Stimulated activated CD4-positive, alpha-beta T cell treated with anti-CD3 and anti-CD28 coated beads, Interleukin-12 subunit alpha, Interleukin-12 subunit beta, amount 100 ng/mL, for 48 hours (primary cell): ENCODE measurements around the gene AIFM3.
"Not testable (repeated sequence)": the region's sequence is repeated elsewhere in the genome, so short reads cannot be mapped to it uniquely, and the experiment has no call there.

Source experiments
- DNase-seq, 3 donors: peaks; one replicate each; pipeline ENCODE4 v3.0.0-alpha.2; 2020; ENCODE audit warnings: low read depth in 2 of 3, low spot score in 1 of 3

The AIFM3 gene

GRCh38 chr22:20966883-20967696, at the start of gene AIFM3:
Gene AIFM3, plus strand, starts transcription at chr22:20967255. Its CDS starts 690 bp downstream, at chr22:20967945.
- no peak for DNase-seq

- DNase-seq = no peak
These were observed 48.3 kb upstream of the AIFM3 start for GRCh38 chr22:20918663-20919218.

- no peak for DNase-seq
These were observed 47.3 kb upstream of the AIFM3 start for GRCh38 chr22:20919718-20920117.

GRCh38 chr22:20920881-20921203, 46.2 kb upstream of the AIFM3 start:
- DNase-seq = no peak

GRCh38 chr22:20922141-20922751, 44.8 kb upstream of the AIFM3 start:
- no peak for DNase-seq

- no peak for DNase-seq
These were observed 40.8 kb upstream of the AIFM3 start for GRCh38 chr22:20926243-20926642.

GRCh38 chr22:20927940-20928572, 39.0 kb upstream of the AIFM3 start:
- no peak for DNase-seq

GRCh38 chr22:20928573-20928967, 38.5 kb upstream of the AIFM3 start:
- DNase-seq = no peak

GRCh38 chr22:20930004-20930403, 37.1 kb upstream of the AIFM3 start:
- no peak for DNase-seq

- not testable (repeated sequence) for DNase-seq
These were observed 36.6 kb upstream of the AIFM3 start for GRCh38 chr22:20930435-20930834.

GRCh38 chr22:20931126-20931654, 35.9 kb upstream of the AIFM3 start:
- no peak for DNase-seq

GRCh38 chr22:20933910-20934309, 33.1 kb upstream of the AIFM3 start:
- no peak for DNase-seq

GRCh38 chr22:20935049-20935448, 32.0 kb upstream of the AIFM3 start:
- not testable (repeated sequence) for DNase-seq

- DNase-seq = not testable (repeated sequence)
These were observed 31.1 kb upstream of the AIFM3 start for GRCh38 chr22:20935780-20936539.

GRCh38 chr22:20937031-20937793, 29.8 kb upstream of the AIFM3 start:
- no peak for DNase-seq

GRCh38 chr22:20937794-20938671, 29.0 kb upstream of the AIFM3 start:
- no peak for DNase-seq

GRCh38 chr22:20939457-20940185, 27.4 kb upstream of the AIFM3 start:
- DNase-seq = not testable (repeated sequence)

GRCh38 chr22:20940186-20940651, 26.8 kb upstream of the AIFM3 start:
- DNase-seq = no peak
